Fibroblast of upper back skin (primary cell): ENCODE measurements around the gene LCT.
"Not testable (repeated sequence)": the region's sequence is repeated elsewhere in the genome, so short reads cannot be mapped to it uniquely, and the experiment has no call there.

Experiments
- DNase-seq: peaks from one replicate; pipeline ENCODE4 v3.0.0-alpha.2; 2013

LCT gene

DNA sequence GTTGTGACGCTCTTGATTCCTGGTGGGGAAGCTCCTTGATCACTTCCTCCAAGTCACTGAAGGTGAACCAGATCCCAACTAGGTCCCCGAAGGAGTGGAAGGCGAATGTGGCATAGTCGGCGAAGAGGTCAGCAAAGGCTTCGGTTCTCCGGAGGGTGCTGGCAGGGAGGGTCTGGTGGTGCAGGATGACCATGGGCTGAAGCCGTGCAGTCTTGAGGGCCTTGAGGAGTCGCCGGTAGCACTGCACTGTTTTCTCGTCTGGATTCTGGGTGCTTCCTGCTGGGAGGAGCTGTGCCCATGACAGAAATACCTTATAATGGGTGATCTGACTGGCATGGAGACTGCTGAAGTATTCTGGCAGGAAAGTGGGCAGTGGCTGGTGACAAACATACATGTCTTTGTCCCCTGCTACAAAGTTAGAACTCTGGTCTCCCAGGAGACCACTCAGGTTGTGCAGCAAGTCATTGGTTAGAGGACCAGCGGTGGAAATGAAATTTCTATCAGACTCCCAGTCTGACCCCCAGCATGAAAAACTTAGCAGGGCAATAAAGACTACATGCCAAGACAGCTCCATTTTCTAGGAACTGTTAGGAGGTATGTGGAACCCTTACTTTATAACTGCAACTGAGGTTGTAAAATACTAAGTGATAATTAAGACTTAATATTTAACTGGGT lies at the start of gene LCT:
TSS of gene LCT (minus strand) at position 589 of the 675 bp plus-strand sequence. CDS start at position 574, 15 bp downstream.
- DNase-seq = no peak

DNA sequence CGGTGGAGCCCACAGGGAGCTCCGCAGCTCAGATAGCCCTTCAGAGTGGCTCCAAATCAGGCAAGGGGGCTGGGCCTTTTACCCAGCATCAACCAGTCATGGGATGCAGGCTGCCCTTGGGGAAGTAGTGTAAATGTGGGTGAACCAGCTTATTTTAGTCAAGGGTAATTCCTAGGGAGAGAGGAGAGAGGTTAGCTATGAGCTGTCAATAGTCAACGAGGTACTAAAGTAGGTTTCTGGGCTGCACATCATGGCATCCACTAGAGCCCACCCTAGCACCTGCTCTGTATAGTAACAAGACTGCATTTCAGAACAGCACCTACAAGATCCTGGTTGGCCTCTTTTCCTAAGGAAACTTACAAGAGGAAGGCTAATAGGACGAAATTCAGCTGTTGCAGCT lies 48.7 kb upstream of the LCT start:
- no peak for DNase-seq

DNA sequence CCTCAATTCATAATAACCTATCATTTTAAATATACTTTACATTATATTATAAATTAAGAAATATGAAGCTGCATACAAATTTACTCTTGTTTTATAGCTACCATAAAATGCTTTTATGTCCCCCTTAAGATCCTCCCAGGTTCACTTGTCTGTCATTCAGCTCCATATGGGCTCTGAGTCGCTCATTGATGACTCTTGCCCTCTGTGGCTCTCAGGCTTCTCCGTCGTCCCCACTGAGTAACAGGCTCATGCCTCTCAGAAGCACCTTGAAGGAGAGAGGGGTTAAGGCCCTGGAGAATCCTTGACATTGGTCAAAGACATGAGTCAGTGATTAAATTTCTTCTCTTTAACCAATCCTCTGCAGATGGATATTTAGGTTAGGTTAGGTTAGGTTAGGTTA lies 45.4 kb upstream of the LCT start:
- DNase-seq = no peak

DNA sequence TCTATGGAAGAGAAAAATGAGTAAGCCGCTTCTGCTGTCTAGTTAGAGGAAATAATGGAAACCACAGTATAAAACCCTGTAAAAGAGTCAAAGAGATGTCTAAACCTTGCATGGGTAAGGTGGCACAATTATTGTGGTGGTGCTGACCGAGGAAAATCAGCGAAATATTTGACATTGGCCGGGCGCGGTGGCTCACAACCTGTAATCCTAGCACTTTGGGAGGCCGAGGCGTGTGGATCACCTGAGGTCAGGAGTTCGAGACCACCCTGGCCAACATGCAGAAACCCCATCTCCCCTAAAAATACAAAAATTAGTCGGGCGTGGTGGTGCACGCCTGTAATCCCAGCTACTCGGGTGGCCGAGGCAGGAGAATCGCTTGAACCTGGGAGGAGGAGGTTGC lies 39.8 kb upstream of the LCT start:
- not testable (repeated sequence) for DNase-seq

GRCh38 chr2:135876066-135876711 lies 39.2 kb upstream of the LCT start, which contains the start of gene MCM6:
TSS of gene MCM6 (minus strand) at chr2:135876443. CDS start at chr2:135876365, 78 bp downstream.
- peak; percentile 99 for DNase-seq

- peak; percentile 60 for DNase-seq
These were observed 38.6 kb upstream of the LCT start for GRCh38 chr2:135875491-135876065.

GRCh38 chr2:135874777-135875365 lies 37.9 kb upstream of the LCT start:
- DNase-seq = no peak

DNA sequence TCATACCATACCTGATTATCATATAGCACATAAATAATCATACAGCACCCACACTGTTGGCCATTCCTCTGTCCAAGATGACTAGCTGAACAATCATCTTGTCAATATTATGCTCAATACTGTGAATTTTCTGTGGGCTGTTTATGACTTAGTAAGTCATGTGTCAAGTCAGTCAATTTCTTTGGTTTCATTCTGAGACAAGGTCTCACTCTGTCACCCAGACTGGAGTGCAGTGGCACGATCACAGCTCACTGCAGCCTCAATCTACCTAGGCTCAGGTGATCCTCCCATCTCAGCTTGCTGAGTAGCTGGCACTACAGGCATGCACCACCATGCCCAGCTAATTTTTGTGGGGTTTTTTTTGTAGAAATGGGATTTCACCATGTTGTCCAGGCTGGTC lies 33.6 kb upstream of the LCT start:
- DNase-seq = no peak

- DNase-seq = no peak
These were observed 26.2 kb upstream of the LCT start for GRCh38 chr2:135863233-135863632.

DNA sequence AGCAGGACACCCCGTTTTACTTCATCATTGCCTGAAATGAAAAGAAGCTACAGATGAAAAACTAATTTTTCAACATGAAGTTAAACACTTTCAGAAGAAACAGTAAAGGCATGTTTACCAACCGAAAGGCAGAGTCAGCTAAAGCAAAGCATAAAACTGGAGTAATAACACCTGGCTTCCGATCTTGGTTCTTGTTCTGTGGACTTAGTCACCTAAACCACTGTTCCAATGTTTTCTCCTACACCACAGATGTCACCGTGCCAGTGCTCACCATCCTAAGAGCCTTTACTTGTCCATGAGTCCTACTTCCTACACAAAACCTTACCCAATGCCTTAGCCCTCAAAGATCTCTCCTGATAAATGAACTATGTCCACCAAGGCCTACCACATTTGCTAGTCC lies 25.7 kb upstream of the LCT start:
- no peak for DNase-seq

DNA sequence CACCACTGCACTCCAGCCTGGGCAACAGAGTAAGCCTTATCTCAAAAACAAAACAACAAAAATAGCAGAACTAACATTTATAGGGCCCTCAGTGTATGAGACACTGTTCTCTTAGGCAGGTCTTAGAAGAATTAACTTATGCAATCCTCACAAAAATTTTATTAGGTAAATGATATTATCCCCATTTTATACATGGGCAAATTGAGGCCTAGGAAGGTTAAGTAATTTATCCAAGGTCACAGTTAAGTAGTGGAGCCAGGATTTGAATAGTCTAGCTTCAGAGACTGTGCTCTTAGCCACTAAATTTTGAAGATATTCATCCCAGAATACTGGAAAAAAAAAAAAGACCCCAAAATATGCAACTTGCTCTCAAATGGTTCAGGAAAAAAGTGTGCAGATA lies 16.4 kb upstream of the LCT start:
- DNase-seq = no peak

GRCh38 chr2:135851858-135852257 lies 14.9 kb upstream of the LCT start:
- peak; percentile 27 for DNase-seq

- DNase-seq = no peak
These were observed 14.1 kb upstream of the LCT start for GRCh38 chr2:135850892-135851668.

- no peak for DNase-seq
These were observed 12.1 kb upstream of the LCT start for GRCh38 chr2:135849087-135849486.

DNA sequence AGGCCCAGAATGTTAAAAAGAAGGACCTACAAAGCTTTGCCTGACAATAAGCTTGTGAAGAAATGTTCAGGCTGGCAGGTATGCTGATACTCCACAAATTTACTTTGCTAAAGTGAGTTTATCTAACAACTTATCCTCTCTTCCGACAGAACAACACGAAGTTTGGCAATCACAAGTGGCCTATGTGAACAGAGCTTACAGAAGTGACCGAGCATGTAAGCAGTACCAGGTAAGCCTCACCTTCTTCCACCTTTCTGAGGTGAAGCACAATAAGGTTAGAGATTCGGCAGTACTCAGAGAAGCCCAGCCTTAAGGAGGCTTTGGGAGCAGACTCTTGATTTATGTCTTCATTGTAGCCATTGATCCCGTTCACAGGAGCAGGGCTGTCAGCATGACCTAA lies 9.0 kb upstream of the LCT start:
- DNase-seq = no peak

DNA sequence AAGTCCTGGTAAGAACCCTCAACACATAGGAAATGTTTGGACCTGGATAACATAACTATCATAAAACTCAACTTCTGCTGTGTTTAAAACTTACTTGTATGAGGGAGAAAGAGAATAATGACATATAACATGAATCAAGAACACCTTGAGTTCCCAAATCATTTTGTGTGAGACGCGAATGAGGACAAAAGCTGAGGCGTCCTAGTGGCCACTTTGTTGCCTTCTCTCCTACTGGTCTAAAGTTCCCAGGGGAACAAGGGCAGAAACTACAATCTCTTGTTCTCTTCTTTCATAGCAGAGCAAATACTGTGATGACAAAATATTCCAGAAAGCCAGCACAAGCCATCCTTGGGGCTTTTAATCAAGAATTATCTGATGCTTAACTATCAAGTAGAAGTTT lies 8.3 kb upstream of the LCT start:
- no peak for DNase-seq

DNA sequence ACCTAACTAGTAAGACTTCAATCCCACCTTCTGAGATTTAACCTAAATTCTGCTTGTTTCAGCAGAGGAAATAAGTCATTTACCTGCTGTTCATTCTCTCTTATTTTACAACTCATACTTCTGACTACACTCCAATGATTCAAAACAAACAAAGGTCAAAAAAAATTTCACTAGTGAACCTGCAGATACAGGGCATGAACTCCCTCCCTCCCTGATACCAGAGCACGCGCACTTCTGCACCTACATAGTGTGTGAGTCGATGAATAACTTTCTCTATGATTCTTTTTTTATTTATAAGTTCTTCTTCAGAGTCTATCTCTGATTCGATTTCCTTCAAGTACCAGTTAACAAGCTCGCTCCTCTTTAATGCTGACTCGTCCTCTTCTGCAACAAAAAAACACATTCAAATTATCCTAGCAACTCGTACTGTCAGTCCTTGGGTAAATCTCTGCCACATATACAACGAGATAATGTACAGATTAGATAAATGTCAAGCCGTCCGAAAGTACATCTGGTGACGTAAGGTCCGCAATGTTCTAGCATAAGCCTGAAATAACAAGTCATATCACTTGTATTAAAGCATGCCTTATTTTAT lies 7.4 kb upstream of the LCT start:
- DNase-seq = no peak

- no peak for DNase-seq
These were observed 6.7 kb upstream of the LCT start for GRCh38 chr2:135843671-135844070.

- no peak for DNase-seq
These were observed 3.6 kb upstream of the LCT start for GRCh38 chr2:135840601-135841000.

GRCh38 chr2:135839713-135840112 lies 2.7 kb upstream of the LCT start:
- DNase-seq = peak; percentile 92

GRCh38 chr2:135838502-135838901 lies 1.5 kb upstream of the LCT start:
- DNase-seq = no peak

DNA sequence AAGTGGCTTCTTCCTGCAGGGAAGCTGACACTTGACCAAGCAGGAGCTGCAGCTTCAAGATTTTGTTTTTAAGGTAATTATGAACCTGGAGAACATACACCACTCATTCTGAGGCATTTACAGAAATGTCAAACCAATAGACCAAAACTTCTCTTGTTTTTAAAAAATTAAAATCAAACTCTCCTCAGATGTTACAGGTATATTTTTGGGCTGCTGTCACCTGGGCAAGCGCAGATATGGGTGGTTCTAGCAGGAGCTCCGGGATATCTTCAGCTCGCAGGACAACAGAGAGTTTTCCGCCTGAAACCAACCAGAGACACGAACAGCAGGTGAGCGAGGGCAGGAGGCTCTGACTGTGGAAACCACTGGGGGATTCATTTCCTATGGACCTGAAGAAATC lies 4.1 kb downstream of the LCT start:
- DNase-seq = no peak
